ENCODE measurements around the gene TERT. TPM values are rescaled to one million over a fixed set of nuclear protein-coding genes. Genes with fewer than 3 reads are reported as not detected.
A peak's percentile ranks its signal among the peaks of the same experiment; 100 is the strongest.

Gene TERT
- total and polyA plus RNA-seq, 4 experiments from 2014 or later, result 0.12 to 0.13 TPM; not detected in 2

DNA sequence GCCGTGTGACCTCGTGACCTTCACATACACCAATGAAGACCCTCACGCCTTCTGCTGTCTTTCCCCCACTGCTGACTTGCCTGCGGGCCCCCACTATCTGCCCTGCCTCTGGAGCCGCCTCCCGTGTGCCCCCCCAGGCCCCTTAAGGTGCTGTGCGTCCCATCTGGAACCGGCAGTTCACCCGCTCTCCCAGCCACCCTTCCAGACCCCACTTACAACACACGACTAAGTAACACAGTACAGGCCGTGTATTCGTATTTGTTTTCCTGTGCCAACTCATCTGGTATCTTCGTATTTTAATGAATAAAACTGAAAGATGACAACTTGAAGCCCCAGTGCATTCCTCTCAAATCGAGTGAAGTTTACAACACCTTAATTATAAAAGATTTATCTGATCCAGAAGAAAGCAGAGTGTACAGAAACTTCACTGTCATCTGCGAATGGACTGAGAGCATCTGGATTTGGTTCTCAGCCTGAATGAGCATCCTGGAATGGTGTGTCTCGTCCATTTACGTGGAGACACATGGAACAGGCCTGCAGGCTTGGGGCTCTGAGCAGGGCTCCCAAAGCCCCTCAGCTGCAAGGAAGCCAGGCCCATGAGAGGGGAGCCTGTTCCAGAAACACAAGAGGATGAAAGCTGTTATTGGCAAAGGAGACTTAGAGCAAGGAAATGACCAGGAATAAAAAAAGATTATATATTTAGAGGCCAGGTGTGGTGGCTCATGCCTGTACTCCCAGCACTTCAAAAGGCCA, 21.9 kb upstream of the TERT start:
- Mint-ChIP-seq H3K36me3 (peaks cover 13 to 48% of the 10 kb centered on the region in 2 donors), H3K9me3 (peaks cover 0 to 4% (median 0%) of the 10 kb centered on the region in 8 donors), H3K27ac (peak overlapping the region; percentile 86 to 97 (median 94)), H3K4me1 (peaks cover 43 to 60% (median 54%) of the 10 kb centered on the region in 4 donors), H3K27me3 (no peaks in the 10 kb centered on the region), H3K4me3 (peak overlapping the region; percentile 77 to 92 (median 84))
- peak in 1 of 5 donors; percentile 9 for DNase-seq
- no peaks in the 10 kb centered on the region for H3K9me3 ChIP-seq (ENCODE audit: control insufficient read depth in 1 of 2, low read length in 2 of 2)
- ChIA-PET POLR2A (ENCODE audit: partially characterized antibody) (interaction anchor here (1.0 to 4.2 kb wide), 12 partner anchors 10 to 317 kb away, joined by 3 to 31 read pairs (median 6); partner anchors contain the start of genes CLPTM1L and TERT), CTCF (ENCODE audit: partially characterized antibody) (interaction anchor here (1.8 kb wide), 1 partner anchor 24 kb away, joined by 4 read pairs; no protein-coding TSS in a partner anchor)
- H3K4me3 ChIP-seq (ENCODE audit: low read length in 2 of 2), result peak overlapping the region in 1 of 2 donors; percentile 53
- H3K27me3 ChIP-seq (ENCODE audit: insufficient read depth, low read length), result no peaks in the 10 kb centered on the region
- intact Hi-C loops (cut with micrococcal nuclease), result loop anchor here (1.0 kb wide), 2 partner anchors 29 to 70 kb away; partner anchors contain the start of gene CLPTM1L
- H3K36me3 ChIP-seq (ENCODE audit: insufficient read depth, low read length), result peaks cover 22% of the 10 kb centered on the region
- peaks cover 60% of the 10 kb centered on the region for H3K4me1 ChIP-seq (ENCODE audit: insufficient read depth, low read length)
- H3K27ac ChIP-seq (ENCODE audit: low read depth, low read length), result peak overlapping the region; percentile 53

DNA sequence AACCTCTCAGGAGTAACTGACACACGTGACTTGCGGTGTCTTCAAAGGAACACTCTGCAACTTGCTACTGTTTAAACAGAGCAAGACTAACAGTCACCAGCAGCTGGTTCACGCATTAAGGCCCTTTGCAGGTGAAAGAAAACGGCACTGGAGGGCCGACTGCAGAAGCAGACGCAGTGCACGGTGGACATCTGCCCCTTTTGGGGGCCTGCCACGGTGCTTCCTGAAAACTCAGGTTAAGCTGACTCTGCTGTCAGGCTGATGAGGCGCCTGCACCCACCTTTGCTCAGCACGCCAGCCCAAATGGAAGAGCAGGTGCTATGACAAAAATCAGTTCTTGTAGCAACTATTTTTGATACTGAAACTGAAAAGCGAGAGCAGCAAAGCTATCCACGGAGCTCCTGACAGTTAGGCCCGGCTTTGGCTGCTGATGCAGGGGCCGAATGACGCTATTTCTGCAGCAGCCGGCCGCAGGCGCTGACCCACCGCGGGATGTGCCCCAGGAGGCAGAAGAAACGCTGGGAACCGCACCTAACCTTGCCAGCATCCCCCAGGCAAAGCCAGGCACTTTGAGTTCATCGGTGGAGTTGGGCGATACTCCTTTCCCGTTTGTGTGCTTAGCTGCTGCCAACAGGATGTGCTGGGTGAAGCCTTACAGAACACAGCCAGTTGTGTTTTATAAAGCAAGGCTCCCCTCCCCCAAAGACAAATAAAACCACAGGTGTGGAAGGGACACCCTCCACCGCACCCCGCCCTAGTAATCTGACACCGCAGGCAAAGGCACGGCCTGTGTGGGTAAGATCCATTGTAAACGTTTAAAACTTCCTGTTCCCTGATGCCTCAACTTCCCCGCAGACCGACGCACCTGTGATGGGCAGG, 21.1 kb upstream of the TERT start:
- peak overlapping the region; percentile 53 for H3K27ac ChIP-seq (ENCODE audit: low read depth, low read length)
- ChIA-PET CTCF (ENCODE audit: partially characterized antibody) (interaction anchor here (0.6 to 1.8 kb wide), 5 partner anchors 10 to 327 kb away, joined by 3 to 5 read pairs (median 4); no protein-coding TSS in a partner anchor), POLR2A (ENCODE audit: partially characterized antibody) (interaction anchor here (0.8 to 4.2 kb wide), 12 partner anchors 10 to 326 kb away, joined by 3 to 31 read pairs (median 6); partner anchors contain the start of genes CLPTM1L and TERT)
- no peaks in the 10 kb centered on the region for H3K27me3 ChIP-seq (ENCODE audit: insufficient read depth, low read length)
- H3K27me3 Mint-ChIP-seq, result no peaks in the 10 kb centered on the region
- peak; percentile 76 to 88 (median 78) for DNase-seq
- peaks cover 0 to 2% of the 10 kb centered on the region in 2 donors for H3K9me3 ChIP-seq (ENCODE audit: control insufficient read depth in 1 of 2, low read length in 2 of 2)
- H3K4me3 ChIP-seq (ENCODE audit: low read length in 2 of 2), result peak overlapping the region; percentile 53 to 62
- H3K36me3 ChIP-seq (ENCODE audit: insufficient read depth, low read length), result peaks cover 16% of the 10 kb centered on the region
- H3K27ac Mint-ChIP-seq, result peak overlapping the region; percentile 86 to 97 (median 94)
- peaks cover 60% of the 10 kb centered on the region for H3K4me1 ChIP-seq (ENCODE audit: insufficient read depth, low read length)
- intact Hi-C loops (cut with micrococcal nuclease), result loop anchor here (1.0 kb wide), 4 partner anchors 21 to 70 kb away; partner anchors contain the start of genes CLPTM1L and TERT
- H3K36me3 Mint-ChIP-seq, result peaks cover 8 to 40% of the 10 kb centered on the region in 2 donors
- H3K9me3 Mint-ChIP-seq, result peaks cover 0 to 8% (median 2%) of the 10 kb centered on the region in 8 donors
- H3K4me3 Mint-ChIP-seq, result peak overlapping the region; percentile 77 to 92 (median 84)
- peaks cover 46 to 67% (median 57%) of the 10 kb centered on the region in 4 donors for H3K4me1 Mint-ChIP-seq

DNA sequence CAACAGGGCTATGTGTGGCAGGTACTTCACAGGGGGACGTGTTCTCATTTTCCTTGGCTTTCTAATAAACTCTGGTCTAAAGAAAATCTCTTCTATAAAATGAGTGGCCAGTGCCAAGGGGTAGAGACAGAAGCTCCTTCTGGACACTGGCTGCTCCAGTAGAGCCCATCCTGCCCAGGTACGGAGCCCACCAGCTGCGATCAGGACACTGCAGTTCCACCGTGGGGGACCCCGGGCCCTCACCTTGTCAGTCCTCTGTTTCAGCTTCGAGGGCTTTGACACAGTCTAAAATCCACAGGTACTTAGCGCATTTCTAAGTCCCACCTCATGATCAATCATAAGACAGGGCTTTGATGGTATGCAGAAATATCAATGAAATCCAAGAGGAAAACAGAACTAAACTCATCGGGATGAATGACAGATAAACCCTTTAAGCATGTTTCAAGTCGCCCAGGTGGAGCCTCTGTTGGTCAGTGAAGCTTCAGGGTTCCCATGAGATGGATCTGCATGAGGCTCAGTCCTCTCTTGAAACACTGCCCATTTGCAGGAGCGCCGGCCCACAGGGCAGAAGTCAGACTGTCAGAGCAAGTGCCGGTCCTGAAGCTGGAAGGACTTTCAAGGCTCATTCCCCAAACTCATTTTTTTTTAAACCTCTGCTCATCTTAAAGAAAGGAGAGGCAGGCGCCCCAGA, 20.3 kb upstream of the TERT start:
- intact Hi-C loops (cut with micrococcal nuclease), result loop anchor here (1.0 kb wide), 2 partner anchors 20 to 60 kb away; partner anchors contain the start of gene TERT
- DNase-seq, result peak in 1 of 5 donors; percentile 14

DNA sequence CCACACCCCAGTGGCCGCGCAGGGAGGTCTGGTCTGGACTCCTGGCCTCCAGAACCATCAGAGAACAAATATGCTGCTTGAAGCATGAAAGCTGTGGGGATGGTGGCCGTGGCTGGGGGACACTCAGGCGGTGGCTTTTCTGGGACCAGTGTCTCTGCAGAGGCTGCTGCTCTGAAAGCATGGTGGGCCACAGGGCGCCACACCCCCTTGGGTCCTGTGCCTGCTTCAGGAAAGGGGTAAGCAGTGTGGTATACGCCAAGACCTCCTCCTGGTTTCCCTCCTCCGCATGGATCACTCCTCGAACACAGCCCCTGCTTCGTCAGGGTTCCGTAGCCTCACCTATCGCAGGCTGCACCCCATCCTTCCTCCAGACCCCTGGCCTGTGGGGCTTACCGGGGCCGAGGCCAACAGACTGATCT, 19.7 kb upstream of the TERT start:
- Histone ChIP-seq H3K27ac (ENCODE audit: low read depth, low read length) (no peak overlapping the region), H3K4me1 (ENCODE audit: insufficient read depth, low read length) (peaks cover 60% of the 10 kb centered on the region), H3K36me3 (ENCODE audit: insufficient read depth, low read length) (peaks cover 4% of the 10 kb centered on the region), H3K4me3 (ENCODE audit: low read length in 2 of 2) (no peak overlapping the region), H3K9me3 (ENCODE audit: control insufficient read depth in 1 of 2, low read length in 2 of 2) (peaks cover 0 to 6% of the 10 kb centered on the region in 2 donors), H3K27me3 (ENCODE audit: insufficient read depth, low read length) (no peaks in the 10 kb centered on the region)
- Mint-ChIP-seq H3K27ac (peak overlapping the region in 3 of 7 donors; percentile 19 to 41 (median 38)), H3K4me3 (peak overlapping the region in 6 of 8 donors; percentile 45 to 92 (median 72)), H3K9me3 (peaks cover 0 to 14% (median 3%) of the 10 kb centered on the region in 8 donors), H3K36me3 (peaks cover 0 to 30% of the 10 kb centered on the region in 2 donors), H3K4me1 (peaks cover 48 to 76% (median 59%) of the 10 kb centered on the region in 4 donors), H3K27me3 (no peaks in the 10 kb centered on the region)
- ChIA-PET POLR2A (ENCODE audit: partially characterized antibody) (interaction anchor here (1.7 to 4.2 kb wide), 6 partner anchors 11 to 71 kb away, joined by 4 to 31 read pairs (median 11); partner anchors contain the start of gene CLPTM1L), CTCF (ENCODE audit: partially characterized antibody) (interaction anchor here (1.6 to 1.8 kb wide), 2 partner anchors 21 to 29 kb away, joined by 4 read pairs; no protein-coding TSS in a partner anchor)
- intact Hi-C loops (cut with micrococcal nuclease), result no loop called here
- peak in 1 of 5 donors; percentile 30 for DNase-seq

More for the DNA sequence above, 20.3 kb upstream of the TERT start:
- peaks cover 0 to 6% of the 10 kb centered on the region in 2 donors for H3K9me3 ChIP-seq (ENCODE audit: control insufficient read depth in 1 of 2, low read length in 2 of 2)
- Mint-ChIP-seq H3K27ac (peak overlapping the region; percentile 86 to 97 (median 94)), H3K4me3 (peak overlapping the region; percentile 77 to 92 (median 84)), H3K9me3 (peaks cover 0 to 14% (median 3%) of the 10 kb centered on the region in 8 donors), H3K27me3 (no peaks in the 10 kb centered on the region), H3K36me3 (peaks cover 2 to 33% of the 10 kb centered on the region in 2 donors), H3K4me1 (peaks cover 48 to 73% (median 58%) of the 10 kb centered on the region in 4 donors)
- H3K27ac ChIP-seq (ENCODE audit: low read depth, low read length), result peak overlapping the region; percentile 53
- no peaks in the 10 kb centered on the region for H3K27me3 ChIP-seq (ENCODE audit: insufficient read depth, low read length)
- POLR2A ChIA-PET (ENCODE audit: partially characterized antibody), result interaction anchor here (0.8 to 4.2 kb wide), 11 partner anchors 9 to 327 kb away, joined by 3 to 31 read pairs (median 8); partner anchors contain the start of genes CLPTM1L and TERT
- peaks cover 10% of the 10 kb centered on the region for H3K36me3 ChIP-seq (ENCODE audit: insufficient read depth, low read length)
- H3K4me3 ChIP-seq (ENCODE audit: low read length in 2 of 2), result peak overlapping the region; percentile 53 to 62
- CTCF ChIA-PET (ENCODE audit: partially characterized antibody), result interaction anchor here (0.6 to 1.8 kb wide), 5 partner anchors 11 to 328 kb away, joined by 3 to 5 read pairs (median 4); no protein-coding TSS in a partner anchor
- H3K4me1 ChIP-seq (ENCODE audit: insufficient read depth, low read length), result peaks cover 60% of the 10 kb centered on the region

GRCh38 chr5:1312993-1313833, 18.3 kb upstream of the TERT start:
- intact Hi-C loops (cut with micrococcal nuclease), result no loop called here
- POLR2A ChIA-PET (ENCODE audit: partially characterized antibody), result interaction anchor here (0.8 to 4.2 kb wide), 12 partner anchors 11 to 487 kb away, joined by 3 to 31 read pairs (median 6); partner anchors contain the start of genes CLPTM1L and TERT
- CTCF ChIA-PET (ENCODE audit: partially characterized antibody), result interaction anchor here (0.7 to 1.4 kb wide), 4 partner anchors 10 to 58 kb away, joined by 3 to 5 read pairs (median 4); no protein-coding TSS in a partner anchor

More at GRCh38 chr5:1312993-1313833, 18.3 kb upstream of the TERT start:
- Histone ChIP-seq H3K27ac (ENCODE audit: low read depth, low read length) (peak overlapping the region; percentile 8), H3K36me3 (ENCODE audit: insufficient read depth, low read length) (no peaks in the 10 kb centered on the region), H3K27me3 (ENCODE audit: insufficient read depth, low read length) (no peaks in the 10 kb centered on the region), H3K4me1 (ENCODE audit: insufficient read depth, low read length) (peaks cover 60% of the 10 kb centered on the region), H3K9me3 (ENCODE audit: control insufficient read depth in 1 of 2, low read length in 2 of 2) (peaks cover 0 to 6% of the 10 kb centered on the region in 2 donors), H3K4me3 (ENCODE audit: low read length in 2 of 2) (peak overlapping the region; percentile 28 to 63)
- Mint-ChIP-seq H3K9me3 (peaks cover 0 to 14% (median 3%) of the 10 kb centered on the region in 8 donors), H3K4me3 (peak overlapping the region; percentile 64 to 92 (median 80)), H3K27ac (peak overlapping the region; percentile 69 to 92 (median 84)), H3K4me1 (peaks cover 51 to 79% (median 65%) of the 10 kb centered on the region in 4 donors), H3K36me3 (peaks cover 0 to 19% of the 10 kb centered on the region in 2 donors), H3K27me3 (no peaks in the 10 kb centered on the region)
- peak; percentile 51 to 73 (median 62) for DNase-seq
